ENCODE data around the gene RNF227.

GRCh38 chr17:7945651-7946050 is 29.6 kb upstream of the RNF227 start:
- TF ChIP-seq KDM4B (CRISPR knock-in tag; IDR thresholded peaks at IDR 0.05) (no peak), ZNF180 (CRISPR knock-in tag; IDR thresholded peaks at IDR 0.05; ENCODE audit: borderline replicate concordance, low read depth) (no peak), KLF13 (CRISPR knock-in tag; IDR thresholded peaks at IDR 0.05) (no peak), ZNF639 (CRISPR knock-in tag; conservative IDR thresholded peaks at IDR 0.05) (no peak), PRDM10 (CRISPR knock-in tag; IDR thresholded peaks at IDR 0.05; ENCODE audit: low read depth) (no peak), HNRNPL (IDR thresholded peaks at IDR 0.05; ENCODE audit: low read depth, low read length) (no peak), ZNF777 (CRISPR knock-in tag; IDR thresholded peaks at IDR 0.05) (no peak), KDM5A (IDR thresholded peaks at IDR 0.05; ENCODE audit: borderline replicate concordance, low read length) (no peak), ZNF274 (CRISPR knock-in tag; IDR thresholded peaks at IDR 0.05) (no peak), ZNF280B (CRISPR knock-in tag; IDR thresholded peaks at IDR 0.05; ENCODE audit: borderline replicate concordance) (no peak), YY1 (IDR thresholded peaks at IDR 0.05; ENCODE audit: insufficient read depth, insufficient replicate concordance, low read depth, low read length) (no peak), CTCF (CRISPR knock-in tag; IDR thresholded peaks at IDR 0.05) (no peak), JUN (CRISPR knock-in tag; IDR thresholded peaks at IDR 0.05) (no peak), ZNF616 (CRISPR knock-in tag; IDR thresholded peaks at IDR 0.05; ENCODE audit: low read depth) (no peak)
